Hematopoietic multipotent progenitor cell treated with erythropoietin and hydrocortisone succinate and interleukin-3 and kit ligand, for 6 days (in vitro differentiated cells): ENCODE data around the gene ASXL1.
"Not testable (repeated sequence)": the region's sequence is repeated elsewhere in the genome, so short reads cannot be mapped to it uniquely, and the experiment has no call there.

Experiments used
- DNase-seq: peaks from one replicate; pipeline ENCODE4 v3.0.0-alpha.2; 2015

The ASXL1 gene

GRCh38 chr20:32337937-32338661 lies 20.0 kb upstream of the ASXL1 start:
- DNase-seq: no peak

DNA sequence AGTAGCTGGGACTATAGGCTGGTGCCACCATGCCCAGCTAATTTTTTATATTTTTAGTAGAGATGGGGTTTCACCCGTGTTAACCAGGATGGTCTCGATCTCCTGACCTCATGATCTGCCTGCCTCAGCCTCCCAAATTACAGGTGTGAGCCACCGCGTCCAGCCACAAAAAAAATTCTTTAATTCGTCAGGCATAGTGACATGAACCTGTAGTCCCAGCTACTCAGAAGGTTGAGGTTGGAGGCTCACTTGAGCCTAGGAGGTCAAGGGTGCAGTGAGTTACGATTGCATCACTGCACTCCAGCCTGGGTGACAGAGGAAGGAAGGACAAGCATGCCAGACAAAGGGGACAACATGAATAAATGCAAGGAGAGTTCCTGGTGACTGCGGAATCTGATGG lies 19.5 kb upstream of the ASXL1 start:
- no peak for DNase-seq

GRCh38 chr20:32339116-32339515 lies 19.0 kb upstream of the ASXL1 start:
- no peak for DNase-seq

GRCh38 chr20:32341053-32341452 lies 17.1 kb upstream of the ASXL1 start:
- DNase-seq: not testable (repeated sequence)

GRCh38 chr20:32343439-32343838 lies 14.7 kb upstream of the ASXL1 start:
- no peak for DNase-seq

DNA sequence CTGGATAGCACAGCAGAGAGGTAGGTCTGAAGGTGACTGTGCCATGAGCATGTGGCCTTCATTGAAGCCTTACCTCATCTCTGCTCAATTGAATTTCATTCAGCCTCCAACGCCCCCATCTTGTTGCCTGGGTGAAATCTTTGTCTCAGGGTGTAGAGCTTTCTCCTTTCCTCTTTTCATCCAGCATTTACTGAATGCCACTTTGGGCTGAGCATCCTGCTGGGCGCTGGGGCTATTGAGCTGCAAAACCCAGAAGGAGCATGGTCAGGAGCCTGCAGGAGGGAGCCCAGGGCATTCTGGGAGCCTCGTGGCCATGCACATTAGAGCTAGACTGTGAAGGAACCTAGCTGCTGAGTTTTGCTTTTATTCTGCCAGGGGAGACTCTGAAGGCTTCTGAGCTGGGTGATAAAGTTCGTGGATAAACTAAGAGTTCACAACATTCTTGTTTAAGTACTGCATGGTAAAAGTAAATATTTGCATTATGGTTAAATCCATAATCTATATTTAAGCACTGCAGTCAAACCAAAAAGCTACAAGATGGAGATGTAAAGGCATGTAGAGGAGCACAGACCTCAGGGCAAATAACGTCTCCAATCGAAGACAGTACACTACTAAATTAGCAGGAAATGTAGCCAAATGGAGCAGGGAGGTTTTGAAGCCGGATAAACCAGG lies 13.2 kb upstream of the ASXL1 start:
- DNase-seq: no peak

DNA sequence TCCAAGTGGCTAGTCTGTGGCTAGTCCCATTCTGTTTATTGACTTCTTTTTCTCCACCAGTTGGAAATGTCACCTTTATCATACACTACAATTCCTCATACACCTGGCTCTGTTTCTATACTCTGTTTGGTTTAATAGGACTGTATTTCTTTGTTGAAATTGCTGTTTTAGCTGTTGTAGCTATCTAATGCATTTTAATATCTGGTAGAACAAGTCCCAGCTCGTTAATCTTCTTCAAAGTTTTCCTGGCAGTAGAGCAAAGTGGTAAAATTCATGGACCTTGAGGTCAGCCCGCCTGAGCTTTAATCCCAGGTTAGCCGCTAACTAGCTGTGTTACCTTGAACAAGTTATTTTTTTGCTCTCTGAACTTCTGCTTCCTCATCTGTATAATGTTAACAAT lies 9.9 kb upstream of the ASXL1 start:
- DNase-seq: no peak

GRCh38 chr20:32350421-32350820 lies 7.7 kb upstream of the ASXL1 start:
- no peak for DNase-seq

- DNase-seq: no peak
Measured at GRCh38 chr20:32352121-32352720, 5.9 kb upstream of the ASXL1 start.

GRCh38 chr20:32353848-32354496 lies 4.2 kb upstream of the ASXL1 start:
- DNase-seq: no peak

GRCh38 chr20:32354592-32355416 lies 3.3 kb upstream of the ASXL1 start:
- peak; percentile 71 for DNase-seq

DNA sequence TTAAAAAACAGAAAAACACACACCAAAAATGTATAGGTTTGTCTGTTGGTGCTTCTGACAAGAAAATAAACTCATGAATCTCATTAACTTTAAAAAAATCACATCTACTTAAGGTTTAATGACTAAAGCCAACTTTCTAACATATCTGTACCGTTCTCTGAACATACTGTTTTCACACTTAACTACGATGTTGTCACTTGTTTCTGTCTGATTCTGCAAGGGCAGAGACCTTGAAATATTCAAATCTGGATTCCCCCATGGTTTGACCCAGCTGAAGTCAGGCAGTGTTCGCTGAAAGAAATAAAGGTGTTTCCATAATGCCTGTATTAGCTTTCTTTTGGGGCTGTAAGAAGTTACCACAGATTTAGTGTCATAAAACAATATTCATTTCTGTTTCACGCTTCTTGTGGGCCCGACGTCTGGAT lies 2.7 kb upstream of the ASXL1 start:
- DNase-seq: no peak

GRCh38 chr20:32355907-32356621 lies 2.1 kb upstream of the ASXL1 start:
- not testable (repeated sequence) for DNase-seq

- DNase-seq: peak; percentile 52
Measured at GRCh38 chr20:32356622-32357374, 1.3 kb upstream of the ASXL1 start.

DNA sequence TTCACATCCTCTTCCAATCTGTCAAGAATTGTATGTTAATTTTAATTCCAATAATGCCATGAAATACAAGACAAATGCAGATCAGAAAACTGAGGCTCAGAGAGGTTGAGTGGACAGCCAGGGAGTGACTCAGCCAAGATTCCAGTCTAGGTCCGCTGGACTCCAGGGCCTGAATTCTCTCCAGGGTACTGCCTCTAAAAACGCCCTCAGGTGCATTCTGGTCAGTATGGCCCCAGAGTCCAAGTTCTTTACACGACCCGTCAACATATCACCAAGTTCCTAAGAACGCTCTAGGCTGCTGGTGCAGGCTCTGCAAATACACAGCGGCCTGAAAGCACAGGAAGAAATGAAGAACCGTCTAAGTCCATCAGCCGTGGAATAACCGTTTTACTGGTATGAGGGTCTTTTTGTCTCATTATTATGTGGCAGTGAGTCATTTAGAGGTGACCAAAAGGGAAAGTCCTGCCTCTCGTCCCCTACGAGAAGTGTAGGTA lies 709 bp upstream of the ASXL1 start:
- DNase-seq: no peak

- DNase-seq: no peak
Measured at GRCh38 chr20:32358632-32358882, 426 bp downstream of the ASXL1 start.

GRCh38 chr20:32358883-32359632 lies 927 bp downstream of the ASXL1 start:
- peak; percentile 90 for DNase-seq

DNA sequence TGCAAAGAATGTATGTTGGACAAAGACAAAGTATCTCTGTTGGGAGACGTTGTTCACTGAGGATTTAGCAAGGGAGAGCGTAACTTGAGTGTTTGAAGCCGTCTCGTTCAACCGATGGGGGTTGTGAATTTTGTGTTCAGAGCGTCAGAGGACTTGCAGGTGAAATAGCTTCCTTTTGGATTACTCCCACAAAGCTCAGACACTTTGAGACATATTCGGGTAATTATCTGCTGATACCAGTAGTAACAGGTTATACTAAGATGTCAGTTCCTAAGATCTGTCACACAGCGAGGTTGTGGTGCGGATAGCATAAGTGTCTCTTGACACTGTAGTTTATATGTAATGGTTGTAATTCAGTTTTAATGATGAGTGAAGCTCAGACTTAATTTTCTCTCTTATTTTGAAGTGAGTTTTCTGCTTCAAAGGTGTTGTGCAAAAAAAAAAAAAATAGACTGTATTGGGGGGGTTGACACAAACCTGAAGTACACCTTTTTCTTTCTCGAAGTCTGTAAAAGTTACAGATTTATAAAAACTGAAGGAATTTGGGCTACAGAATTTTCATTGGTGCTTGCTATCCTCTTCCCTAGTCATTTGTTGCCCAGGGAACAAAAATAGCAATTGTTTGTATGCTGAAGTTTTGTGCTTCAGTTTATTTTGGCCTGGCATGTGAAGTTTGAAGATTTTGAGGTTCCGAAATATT lies 1.7 kb downstream of the ASXL1 start:
- DNase-seq: peak; percentile 42

DNA sequence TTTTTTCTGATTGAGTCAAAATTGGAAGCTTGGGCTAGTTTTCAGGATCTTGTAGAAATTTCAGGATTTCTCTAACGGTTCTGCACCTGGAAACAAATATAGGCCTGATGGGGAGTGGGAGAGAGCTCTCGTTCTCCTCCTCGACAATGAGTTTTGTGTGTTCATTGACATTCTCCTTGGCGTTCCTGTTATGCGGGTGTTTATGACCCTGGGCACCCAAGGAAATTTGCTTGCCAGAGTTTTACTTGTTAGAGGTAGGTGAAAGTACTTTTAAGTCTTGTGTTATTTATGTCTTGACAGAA lies 2.2 kb downstream of the ASXL1 start:
- no peak for DNase-seq

DNA sequence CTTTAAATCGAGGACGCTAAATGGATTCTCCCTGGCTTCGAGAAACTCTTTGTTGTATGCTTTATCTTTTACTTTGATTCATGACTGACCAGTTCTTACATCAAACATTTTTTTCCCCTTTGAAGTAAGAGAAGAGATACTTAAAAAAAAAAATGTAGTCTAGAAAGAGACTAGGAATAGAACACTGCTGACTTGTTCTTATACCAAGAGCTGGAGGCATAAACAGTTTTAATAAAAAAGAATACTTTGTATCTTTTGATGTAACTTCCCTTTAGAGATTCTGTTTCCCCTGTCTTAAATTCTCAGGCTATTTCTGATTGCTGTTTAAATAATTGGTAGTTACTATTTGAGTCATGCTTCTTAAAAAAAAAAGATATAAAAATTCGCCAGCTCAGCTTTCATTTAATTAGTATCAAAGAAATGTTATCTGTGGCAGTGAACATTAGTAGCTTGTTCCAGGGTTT lies 4.8 kb downstream of the ASXL1 start:
- no peak for DNase-seq
